ENCODE data around the gene BUD13. TPM values are rescaled to one million over a fixed set of nuclear protein-coding genes. Genes with fewer than 3 reads are reported as not detected.

BUD13 gene
- total RNA-seq, 1 donor from 2014 or later = 12.1 TPM

- Histone ChIP-seq H3K27me3 (ENCODE audit: control insufficient read depth, insufficient read depth, low read length) (no peaks in the 10 kb centered on the region), H3K36me3 (ENCODE audit: control insufficient read depth, insufficient read depth, low read length) (no peaks in the 10 kb centered on the region), H3K4me3 (ENCODE audit: low read depth, low read length) (no peak overlapping the region)
- TF ChIP-seq, protein P1, sequence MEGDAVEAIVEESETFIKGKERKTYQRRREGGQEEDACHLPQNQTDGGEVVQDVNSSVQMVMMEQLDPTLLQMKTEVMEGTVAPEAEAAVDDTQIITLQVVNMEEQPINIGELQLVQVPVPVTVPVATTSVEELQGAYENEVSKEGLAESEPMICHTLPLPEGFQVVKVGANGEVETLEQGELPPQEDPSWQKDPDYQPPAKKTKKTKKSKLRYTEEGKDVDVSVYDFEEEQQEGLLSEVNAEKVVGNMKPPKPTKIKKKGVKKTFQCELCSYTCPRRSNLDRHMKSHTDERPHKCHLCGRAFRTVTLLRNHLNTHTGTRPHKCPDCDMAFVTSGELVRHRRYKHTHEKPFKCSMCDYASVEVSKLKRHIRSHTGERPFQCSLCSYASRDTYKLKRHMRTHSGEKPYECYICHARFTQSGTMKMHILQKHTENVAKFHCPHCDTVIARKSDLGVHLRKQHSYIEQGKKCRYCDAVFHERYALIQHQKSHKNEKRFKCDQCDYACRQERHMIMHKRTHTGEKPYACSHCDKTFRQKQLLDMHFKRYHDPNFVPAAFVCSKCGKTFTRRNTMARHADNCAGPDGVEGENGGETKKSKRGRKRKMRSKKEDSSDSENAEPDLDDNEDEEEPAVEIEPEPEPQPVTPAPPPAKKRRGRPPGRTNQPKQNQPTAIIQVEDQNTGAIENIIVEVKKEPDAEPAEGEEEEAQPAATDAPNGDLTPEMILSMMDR (IDR thresholded peaks at IDR 0.05; ENCODE audit: insufficient read depth, low read length, poor library complexity, severe bottlenecking) = no peak
- no peak for DNase-seq (ENCODE audit: low read depth)
Observed at GRCh38 chr11:116738975-116739374, 33.8 kb downstream of the BUD13 start.

- Histone ChIP-seq H3K36me3 (ENCODE audit: control insufficient read depth, insufficient read depth, low read length) (no peaks in the 10 kb centered on the region), H3K27me3 (ENCODE audit: control insufficient read depth, insufficient read depth, low read length) (peaks cover 7% of the 10 kb centered on the region), H3K4me3 (ENCODE audit: low read depth, low read length) (no peak overlapping the region)
- TF ChIP-seq, protein P1 (IDR thresholded peaks at IDR 0.05; ENCODE audit: insufficient read depth, low read length, poor library complexity, severe bottlenecking) = no peak
- no peak for DNase-seq (ENCODE audit: low read depth)
Observed at GRCh38 chr11:116736763-116737162, 36.0 kb downstream of the BUD13 start.

GRCh38 chr11:116733969-116734508 is 38.7 kb downstream of the BUD13 start:
- Histone ChIP-seq H3K36me3 (ENCODE audit: control insufficient read depth, insufficient read depth, low read length) (no peaks in the 10 kb centered on the region), H3K4me3 (ENCODE audit: low read depth, low read length) (no peak overlapping the region), H3K27me3 (ENCODE audit: control insufficient read depth, insufficient read depth, low read length) (peaks cover 18% of the 10 kb centered on the region)
- TF ChIP-seq, protein P1 (IDR thresholded peaks at IDR 0.05; ENCODE audit: insufficient read depth, low read length, poor library complexity, severe bottlenecking) = no peak
- no peak for DNase-seq (ENCODE audit: low read depth)

GRCh38 chr11:116733043-116733755 is 39.6 kb downstream of the BUD13 start:
- TF ChIP-seq, protein P1 (IDR thresholded peaks at IDR 0.05; ENCODE audit: insufficient read depth, low read length, poor library complexity, severe bottlenecking) = no peak
- H3K27me3 ChIP-seq (ENCODE audit: control insufficient read depth, insufficient read depth, low read length) = peaks cover 22% of the 10 kb centered on the region
- DNase-seq (ENCODE audit: low read depth) = no peak

DNA sequence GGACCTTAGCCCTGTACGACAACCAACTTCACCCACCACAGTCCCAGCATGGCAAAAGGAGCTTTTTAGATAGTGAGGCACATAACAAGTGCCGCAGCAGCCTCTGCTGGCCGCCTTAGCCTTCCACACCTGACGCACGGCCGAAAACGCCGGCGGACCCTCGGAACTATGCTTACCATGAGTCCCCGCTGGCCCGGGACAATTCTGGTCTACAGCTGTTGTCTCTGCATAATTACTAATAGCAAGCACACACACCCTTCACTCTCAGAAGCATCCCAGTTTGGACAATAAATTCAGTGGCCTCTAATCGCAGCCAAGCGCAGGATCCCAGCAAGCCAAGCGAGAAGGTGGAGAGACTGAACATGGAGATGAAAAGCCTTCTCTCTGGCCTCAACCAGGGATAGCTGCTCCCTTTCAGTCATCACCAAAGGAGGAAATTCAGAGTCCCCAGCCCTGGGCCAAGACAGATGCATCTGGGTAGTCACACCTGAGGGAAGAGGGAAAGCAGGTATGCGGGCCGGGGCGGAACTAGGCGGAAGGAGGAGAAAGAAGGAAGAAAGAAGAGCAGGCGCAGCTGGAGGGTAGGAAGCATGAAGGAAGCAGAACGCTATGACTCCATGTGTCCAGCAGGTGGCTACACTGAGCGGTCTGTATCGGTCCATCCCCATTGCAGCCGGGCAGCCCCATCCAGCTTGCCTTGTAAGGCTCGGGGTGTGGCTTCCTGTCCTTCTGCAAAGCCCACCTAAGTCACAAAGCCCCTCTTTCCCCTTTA is 40.3 kb downstream of the BUD13 start:
- peak; percentile 18 for DNase-seq (ENCODE audit: low read depth)
- no peaks in the 10 kb centered on the region for H3K36me3 ChIP-seq (ENCODE audit: control insufficient read depth, insufficient read depth, low read length)
- H3K4me3 ChIP-seq (ENCODE audit: low read depth, low read length) = no peak overlapping the region
- TF ChIP-seq, protein P1 (IDR thresholded peaks at IDR 0.05; ENCODE audit: insufficient read depth, low read length, poor library complexity, severe bottlenecking) = peak; percentile 91
- peaks cover 22% of the 10 kb centered on the region for H3K27me3 ChIP-seq (ENCODE audit: control insufficient read depth, insufficient read depth, low read length)

More at GRCh38 chr11:116733043-116733755, 39.6 kb downstream of the BUD13 start:
- no peaks in the 10 kb centered on the region for H3K36me3 ChIP-seq (ENCODE audit: control insufficient read depth, insufficient read depth, low read length)
- no peak overlapping the region for H3K4me3 ChIP-seq (ENCODE audit: low read depth, low read length)

Data from kidney epithelial cell (primary cell).